Heart right ventricle (tissue), 16 donors: Measurements from ENCODE around the gene SETBP1. TPM values are rescaled to one million over a fixed set of nuclear protein-coding genes. Genes with fewer than 3 reads are reported as not detected.

Experiments used
- ATAC-seq, 8 donors: fragments of 200-7000 bp; cut with Tn5 transposase; one replicate each; pipeline ENCODE4 v1.9.1; 2020; ENCODE audit warnings: mild to moderate bottlenecking in 8 of 8, moderate library complexity in 8 of 8, moderate number of reproducible peaks in 1 of 8
- DNase-seq, 2 donors: peaks; one replicate each; pipeline ENCODE4 v3.0.0-alpha.2; 2020
- H3K27ac ChIP-seq, 10 donors: fragments of 200-600 bp; sonication (generic) in 2 of 10; one replicate each; pipeline versions ENCODE4 v1.5.0 to v1.8.0; 2020 to 2022; ENCODE audit warnings: mild to moderate bottlenecking in 3 of 10
- H3K27me3 ChIP-seq, 7 donors: fragments of 200-600 bp; one replicate each; pipeline ENCODE4 v1.8.0; 2021 to 2022; ENCODE audit warnings: mild to moderate bottlenecking in 2 of 7
- H3K36me3 ChIP-seq, 9 donors: fragments of 200-600 bp; sonication (generic) in 1 of 9; one replicate each; pipeline versions ENCODE4 v1.5.0 to v1.8.0; 2020 to 2022; ENCODE audit warnings: mild to moderate bottlenecking in 2 of 9
- H3K4me1 ChIP-seq, 9 donors: fragments of 200-600 bp; sonication (generic) in 1 of 9; one replicate each; pipeline versions ENCODE4 v1.5.0 to v1.8.0; 2020 to 2022; ENCODE audit warnings: mild to moderate bottlenecking in 4 of 9
- H3K4me3 ChIP-seq, 10 donors: fragments of 200-600 bp; sonication (generic) in 2 of 10; one replicate each; pipeline versions ENCODE4 v1.5.0 to v1.8.0; 2020 to 2022; ENCODE audit warnings: mild to moderate bottlenecking in 7 of 10, moderate library complexity in 2 of 10
- H3K9me3 ChIP-seq, 11 donors: fragments of 200-600 bp in 10 of 11; sonication (generic) in 2 of 11; one replicate each; pipeline versions ENCODE4 v1.5.0 to v1.8.0; 2013 to 2022; ENCODE audit warnings: mild to moderate bottlenecking in 2 of 11, control low read depth in 1 of 11, moderate library complexity in 1 of 11
- WGBS, 2 donors: extraction: QIAGEN DNeasy Blood & Tissue Kit; methylation state at CpG; one replicate each; pipeline ENCODE4 v1.1.7; 2013; ENCODE audit warnings: inconsistent platforms in 1 of 2; 5-methylcytosine and 5-hydroxymethylcytosine counted together
- intact Hi-C, 10 donors: fragments of 100-400 bp; cut with DNase I; formaldehyde crosslinking; loops; one replicate each; pipeline versions ENCODE4 v1.11.1 to v1.14.2; 2022
- polyA plus RNA-seq, 2 donors: library from polyadenylated mRNA; stranded (reverse); fragments of 200-250 nt; gene quantifications; one replicate each; pipeline ENCODE4 v1.2.3, GENCODE V29; 2013
- total RNA-seq, 10 donors: library from RNA; stranded (reverse); fragmentation: NEBNext Ultra II Directional in 3 of 10; extraction: Animal tissue kit (Norgen Biotek cat#: 25700) in 3 of 10; gene quantifications; one replicate each; pipeline versions ENCODE4 v1.2.1 to v1.2.4, GENCODE V29; 2021 to 2023
- TF ChIP-seq, protein P1 (sequence below), 9 donors: fragments of 200-600 bp; sonication (generic) in 2 of 9; IDR thresholded peaks; one replicate each; pipeline versions ENCODE4 v1.5.0 to v1.8.0; 2021 to 2022; ENCODE audit warnings: antibody characterized with exemption in 9 of 9, mild to moderate bottlenecking in 5 of 9, moderate library complexity in 1 of 9
- donor health status: Arrhythmogenic right ventricular cardiomyopathy.
- donor health status: ischemic (EF 13 %, LVEDD 7.1; RV severe dilation, severe dysfunction).
- donor health status: healthy with polysubstance abuse.
- donor health status: DM: no; HTN: yes; CAD: no.
- donor health status: DM: no; HTN: no; CAD: no.
- donor health status: ischemic (EF 25% LVEDD 6.9; RV normal size, moderate dysfunction).
- donor health status: ischemic (EF 25% LVEDD 5.7; RV mildly dilated, moderate dysfunction).
- donor health status: healthy.
- donor health status: DM: yes; HTN: yes; CAD: no.
- donor health status: Ischemic cardiomyopathy.
- donor health status: ischemic (EF 35%, LVEDD 5.7; RV mildly dilated, moderate dysfunction).
- donor health status: nonischemic (EF 11% LVEDD 7.7; RV severe dilation, severe dysfunction).
- donor health status: DM: yes; HTN: yes; CAD: no.
- donor health status: PGD.
- donor health status: ischemic (EF 29% LVEDD 5.4; RV normal size, mild dysfunction).
- donor health status: nonischemic (EF 23%, LVEDD 6.1; RV moderate dilation, normal function).

The SETBP1 gene
- total and polyA plus RNA-seq, 12 donors = 0.71 to 12.2 (median 6.1) TPM

DNA sequence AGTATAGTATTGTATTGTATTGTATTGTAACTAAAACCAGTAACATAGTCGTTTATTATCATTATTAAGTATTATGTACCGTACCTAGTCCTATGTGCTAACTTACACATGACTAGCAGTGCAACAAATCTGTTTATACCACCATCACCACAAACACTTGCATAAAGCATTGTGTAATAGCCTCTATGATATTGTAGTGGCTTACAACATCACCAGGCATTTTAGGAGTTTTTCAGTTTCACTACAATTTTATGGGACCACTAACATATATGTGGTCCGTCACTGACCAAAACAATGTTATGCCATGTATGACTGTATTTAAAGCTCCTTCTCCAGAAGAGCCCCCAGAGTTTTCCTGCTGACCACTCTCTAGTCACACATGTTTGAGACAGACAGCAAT is 306.2 kb downstream of the SETBP1 start:
- 94 to 96% methylated on average over 3 of the region's 3 CpGs for WGBS, 2 donors
- H3K27me3 ChIP-seq = no peaks in the 10 kb centered on the region
- no peak overlapping the region for H3K27ac ChIP-seq
- H3K4me3 ChIP-seq = no peak overlapping the region
- peaks cover 0 to 14% (median 2%) of the 10 kb centered on the region in 11 donors for H3K9me3 ChIP-seq
- ATAC-seq (no peak), DNase-seq (no peak)
- intact Hi-C loops = loop anchor here in 1 of 10 donors (10.0 kb wide), 1 partner anchor 62 kb away; no protein-coding TSS in a partner anchor
- TF ChIP-seq, protein P1, sequence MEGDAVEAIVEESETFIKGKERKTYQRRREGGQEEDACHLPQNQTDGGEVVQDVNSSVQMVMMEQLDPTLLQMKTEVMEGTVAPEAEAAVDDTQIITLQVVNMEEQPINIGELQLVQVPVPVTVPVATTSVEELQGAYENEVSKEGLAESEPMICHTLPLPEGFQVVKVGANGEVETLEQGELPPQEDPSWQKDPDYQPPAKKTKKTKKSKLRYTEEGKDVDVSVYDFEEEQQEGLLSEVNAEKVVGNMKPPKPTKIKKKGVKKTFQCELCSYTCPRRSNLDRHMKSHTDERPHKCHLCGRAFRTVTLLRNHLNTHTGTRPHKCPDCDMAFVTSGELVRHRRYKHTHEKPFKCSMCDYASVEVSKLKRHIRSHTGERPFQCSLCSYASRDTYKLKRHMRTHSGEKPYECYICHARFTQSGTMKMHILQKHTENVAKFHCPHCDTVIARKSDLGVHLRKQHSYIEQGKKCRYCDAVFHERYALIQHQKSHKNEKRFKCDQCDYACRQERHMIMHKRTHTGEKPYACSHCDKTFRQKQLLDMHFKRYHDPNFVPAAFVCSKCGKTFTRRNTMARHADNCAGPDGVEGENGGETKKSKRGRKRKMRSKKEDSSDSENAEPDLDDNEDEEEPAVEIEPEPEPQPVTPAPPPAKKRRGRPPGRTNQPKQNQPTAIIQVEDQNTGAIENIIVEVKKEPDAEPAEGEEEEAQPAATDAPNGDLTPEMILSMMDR (IDR thresholded peaks at IDR 0.05) = no peak
- no peaks in the 10 kb centered on the region for H3K4me1 ChIP-seq
- no peaks in the 10 kb centered on the region for H3K36me3 ChIP-seq

GRCh38 chr18:44987371-44987770 is 306.7 kb downstream of the SETBP1 start:
- 81 to 85% methylated on average over 4 of the region's 4 CpGs for WGBS, 2 donors

DNA sequence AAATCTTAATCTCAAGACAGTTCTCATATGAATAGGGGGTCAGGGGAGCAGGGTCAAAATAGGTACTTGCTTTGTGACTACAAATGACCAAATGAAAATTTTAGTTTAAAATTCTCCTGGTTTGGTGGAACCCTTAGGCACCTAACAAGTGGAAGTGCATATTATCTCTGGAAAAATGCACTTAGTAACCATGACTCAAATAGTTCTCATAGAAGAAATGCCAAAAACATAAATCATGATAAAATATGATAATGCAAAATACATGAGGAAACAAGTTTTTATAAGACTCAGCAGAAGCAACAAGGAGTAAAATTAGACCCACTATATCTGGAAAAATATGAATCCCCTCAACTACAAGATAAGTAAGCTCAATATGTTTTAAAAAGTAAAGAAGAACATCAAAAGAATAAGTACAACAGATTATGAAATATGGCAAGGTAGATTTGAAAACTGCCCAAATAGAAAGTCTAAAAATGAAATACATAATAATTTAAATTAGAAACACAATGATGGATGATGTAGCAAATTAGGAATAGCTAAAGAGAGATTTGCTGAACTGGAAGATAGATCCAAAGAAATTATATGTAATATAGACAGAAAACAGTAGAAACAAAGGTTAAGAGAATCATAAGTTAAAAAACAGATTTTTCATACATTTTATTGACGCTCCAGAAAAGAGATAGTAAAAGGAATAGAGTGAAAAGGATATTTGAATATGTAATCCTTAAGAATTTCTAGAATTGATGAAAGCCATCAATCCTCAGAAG is 308.3 kb downstream of the SETBP1 start:
- Histone ChIP-seq H3K9me3 (peaks cover 0 to 14% (median 2%) of the 10 kb centered on the region in 11 donors), H3K36me3 (no peaks in the 10 kb centered on the region), H3K4me1 (no peaks in the 10 kb centered on the region), H3K27me3 (no peaks in the 10 kb centered on the region), H3K4me3 (no peak overlapping the region), H3K27ac (no peak overlapping the region)
- no peak for DNase-seq
- 97 to 98% methylated on average over 1 of the region's 1 CpG for WGBS, 2 donors
- TF ChIP-seq, protein P1 (IDR thresholded peaks at IDR 0.05) = no peak
- no peak for ATAC-seq
- intact Hi-C loops = loop anchor here in 1 of 10 donors (10.0 kb wide), 1 partner anchor 64 kb away; no protein-coding TSS in a partner anchor

More at GRCh38 chr18:44987371-44987770, 306.7 kb downstream of the SETBP1 start:
- no peaks in the 10 kb centered on the region for H3K36me3 ChIP-seq
- no peak for ATAC-seq
- no peak for DNase-seq
- no peak overlapping the region for H3K27ac ChIP-seq
- peaks cover 0 to 14% (median 2%) of the 10 kb centered on the region in 11 donors for H3K9me3 ChIP-seq
- TF ChIP-seq, protein P1 (IDR thresholded peaks at IDR 0.05) = no peak
- no peaks in the 10 kb centered on the region for H3K27me3 ChIP-seq
- H3K4me3 ChIP-seq = no peak overlapping the region
- H3K4me1 ChIP-seq = no peaks in the 10 kb centered on the region
- intact Hi-C loops = loop anchor here in 1 of 10 donors (10.0 kb wide), 1 partner anchor 63 kb away; no protein-coding TSS in a partner anchor

- TF ChIP-seq, protein P1 (IDR thresholded peaks at IDR 0.05) = no peak
- H3K4me1 ChIP-seq = no peaks in the 10 kb centered on the region
- intact Hi-C loops = loop anchor here in 1 of 10 donors (10.0 kb wide), 1 partner anchor 49 kb away; no protein-coding TSS in a partner anchor
- H3K27me3 ChIP-seq = no peaks in the 10 kb centered on the region
- WGBS, 2 donors = 73 to 81% methylated on average over 3 of the region's 3 CpGs
- H3K27ac ChIP-seq = no peak overlapping the region
- H3K4me3 ChIP-seq = no peak overlapping the region
- DNase-seq = no peak
- no peaks in the 10 kb centered on the region for H3K36me3 ChIP-seq
- peaks cover 0 to 7% (median 0%) of the 10 kb centered on the region in 11 donors for H3K9me3 ChIP-seq
- no peak for ATAC-seq
These were observed 315.6 kb downstream of the SETBP1 start for GRCh38 chr18:44996261-44996660.
